Osteoblast (primary cell): ENCODE results near the gene WIPF3. TPM values are rescaled to one million over a fixed set of nuclear protein-coding genes. Genes with fewer than 3 reads are reported as not detected.

Experiments
- DNase-seq: peaks from one replicate; pipeline ENCODE4 v3.0.0; 2011; ENCODE audit warnings: low spot score, mixed read lengths; ENCODE audit not compliant: insufficient read length; ENCODE audit errors: missing footprints
- H2AFZ ChIP-seq: 2 replicates; pipeline ENCODE4 v1.6.0; 2011; ENCODE audit warnings: mild to moderate bottlenecking, low read length
- H3K27ac ChIP-seq: 2 replicates; pipeline ENCODE4 v1.5.1; 2011; ENCODE audit warnings: mild to moderate bottlenecking, low read depth, low read length, moderate library complexity
- H3K27me3 ChIP-seq: 2 replicates; pipeline ENCODE4 v1.6.0; 2012; ENCODE audit warnings: mild to moderate bottlenecking, control low read depth, inconsistent platforms, low read length, moderate library complexity; ENCODE audit not compliant: insufficient read depth
- H3K36me3 ChIP-seq: 2 replicates; pipeline ENCODE4 v1.5.1; 2011; ENCODE audit warnings: mild to moderate bottlenecking, low read length, control low read depth, moderate library complexity; ENCODE audit not compliant: insufficient read depth
- H3K4me1 ChIP-seq: 2 replicates; pipeline ENCODE4 v1.5.1; 2011; ENCODE audit warnings: mild to moderate bottlenecking, low read length, control low read depth, moderate library complexity; ENCODE audit not compliant: insufficient read depth
- H3K4me2 ChIP-seq: 2 replicates; pipeline ENCODE4 v1.6.0; 2011; ENCODE audit warnings: mild to moderate bottlenecking, low read length; ENCODE audit not compliant: insufficient read depth
- H3K4me3 ChIP-seq: fragments of 200-600 bp; sonication (generic); 3 replicates; pipeline ENCODE4 v1.5.1; 2012; ENCODE audit warnings: mild to moderate bottlenecking, low read length, inconsistent platforms; ENCODE audit not compliant: insufficient read depth
- H3K79me2 ChIP-seq: 2 replicates; pipeline ENCODE4 v1.6.0; 2012; ENCODE audit warnings: mild to moderate bottlenecking, low read length, control low read depth, inconsistent platforms; ENCODE audit not compliant: insufficient read depth
- H3K9me3 ChIP-seq: 2 replicates; pipeline ENCODE4 v1.5.1; 2011; ENCODE audit warnings: low read depth, low read length, control low read depth
- H4K20me1 ChIP-seq: 2 replicates; pipeline ENCODE4 v1.6.0; 2012; ENCODE audit warnings: mild to moderate bottlenecking, low read length, control low read depth; ENCODE audit not compliant: insufficient read depth
- CTCF ChIP-seq: IDR thresholded peaks from 2 replicates; pipeline ENCODE4 v1.5.1; 2011; ENCODE audit warnings: mild to moderate bottlenecking, low read depth, low read length, moderate library complexity; ENCODE audit errors: extremely low read depth
- total RNA-seq: library from RNA; depleted of rRNA; stranded (reverse); fragments of >200 nt; gene quantifications from 2 replicates; pipeline ENCODE4 v1.2.3, GENCODE V29; 2012

The WIPF3 gene
- total RNA-seq, 1 donor: not detected

DNA sequence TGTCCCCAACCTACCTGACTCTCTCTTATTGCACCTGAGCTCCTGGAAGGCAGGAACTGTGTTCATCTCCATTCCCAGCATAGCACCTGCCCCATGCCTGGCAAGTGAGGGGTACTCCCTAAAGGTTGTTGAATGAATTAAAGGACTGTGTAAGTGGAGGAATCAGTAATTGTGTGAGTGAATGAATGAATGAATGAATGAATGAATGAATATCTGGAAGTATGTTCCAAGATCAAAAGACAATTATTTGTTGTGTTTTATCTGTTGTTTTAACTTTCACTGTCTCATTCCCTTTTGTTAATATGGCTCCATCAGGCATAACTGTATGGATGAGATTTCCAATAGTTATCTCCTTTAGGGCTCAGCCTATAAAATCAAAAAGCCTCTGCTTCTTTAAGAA, 4.0 kb downstream of the WIPF3 start:
- Histone ChIP-seq H3K9me3 (no peaks in the 10 kb centered on the region), H3K4me3 (no peak overlapping the region), H3K36me3 (no peaks in the 10 kb centered on the region), H3K27me3 (peaks cover 84% of the 10 kb centered on the region), H2AFZ (no peak overlapping the region), H3K27ac (no peak overlapping the region), H4K20me1 (no peaks in the 10 kb centered on the region), H3K4me1 (no peaks in the 10 kb centered on the region), H3K79me2 (no peaks in the 10 kb centered on the region), H3K4me2 (no peak overlapping the region)
- no peak for TF ChIP-seq CTCF
- no peak for DNase-seq

GRCh38 chr7:29810813-29811482, 4.6 kb downstream of the WIPF3 start:
- H3K4me3 ChIP-seq: no peak overlapping the region
- no peak overlapping the region for H3K4me2 ChIP-seq
- H3K36me3 ChIP-seq: no peaks in the 10 kb centered on the region
- H3K79me2 ChIP-seq: no peaks in the 10 kb centered on the region
- H2AFZ ChIP-seq: no peak overlapping the region
- TF ChIP-seq CTCF: no peak
- no peaks in the 10 kb centered on the region for H3K9me3 ChIP-seq
- H3K27me3 ChIP-seq: peaks cover 81% of the 10 kb centered on the region
- no peak overlapping the region for H3K27ac ChIP-seq
- DNase-seq: no peak
- no peaks in the 10 kb centered on the region for H3K4me1 ChIP-seq
- no peaks in the 10 kb centered on the region for H4K20me1 ChIP-seq

DNA sequence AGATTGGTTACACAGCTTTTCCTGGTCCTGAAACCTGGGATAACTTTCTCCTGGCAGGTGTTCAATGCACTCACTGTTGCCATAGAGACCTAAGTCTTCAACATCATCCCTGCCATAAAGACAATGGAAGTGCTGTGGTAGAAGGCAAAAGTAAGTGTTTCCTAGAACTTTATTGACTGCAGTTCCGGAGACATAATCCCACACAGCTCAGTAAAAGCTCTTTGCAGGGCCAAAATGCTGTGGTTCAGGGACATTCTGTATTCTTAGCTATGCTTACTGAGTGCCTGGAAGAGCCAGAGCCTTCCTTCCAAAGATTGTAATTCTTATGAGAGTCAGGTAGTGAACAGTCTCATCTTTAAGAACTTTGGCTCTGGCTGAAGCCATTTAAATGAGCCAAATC, 5.3 kb downstream of the WIPF3 start:
- peaks cover 78% of the 10 kb centered on the region for H3K27me3 ChIP-seq
- no peak overlapping the region for H3K27ac ChIP-seq

More for the DNA sequence above, 5.3 kb downstream of the WIPF3 start:
- no peak for DNase-seq
- no peak overlapping the region for H3K4me3 ChIP-seq
- H3K36me3 ChIP-seq: no peaks in the 10 kb centered on the region
- H4K20me1 ChIP-seq: no peaks in the 10 kb centered on the region
- H3K4me1 ChIP-seq: no peaks in the 10 kb centered on the region
- H3K79me2 ChIP-seq: no peaks in the 10 kb centered on the region
- no peak overlapping the region for H3K4me2 ChIP-seq
- TF ChIP-seq CTCF: no peak
- H3K9me3 ChIP-seq: no peaks in the 10 kb centered on the region
- no peak overlapping the region for H2AFZ ChIP-seq
